ENCODE results near the gene OR51B4. TPM values are rescaled to one million over a fixed set of nuclear protein-coding genes. Genes with fewer than 3 reads are reported as not detected.
"Not testable (repeated sequence)": the region's sequence is repeated elsewhere in the genome, so short reads cannot be mapped to it uniquely, and the experiment has no call there.

OR51B4 gene
- total RNA-seq, 4 donors from 2014 or later = not detected

GRCh38 chr11:5253440-5253839, 48.3 kb downstream of the OR51B4 start:
- H3K27ac ChIP-seq (replicated peaks in 1 of 4); H3K27me3 ChIP-seq; H3K9me3 ChIP-seq; intact Hi-C loops (cut with DNase I); DNase-seq (ENCODE audit: extremely low spot score); H3K36me3 ChIP-seq; H3K4me3 ChIP-seq; H3K4me1 ChIP-seq: not testable (repeated sequence)
- WGBS = 58% methylated on average over 5 of the region's 5 CpGs

DNA sequence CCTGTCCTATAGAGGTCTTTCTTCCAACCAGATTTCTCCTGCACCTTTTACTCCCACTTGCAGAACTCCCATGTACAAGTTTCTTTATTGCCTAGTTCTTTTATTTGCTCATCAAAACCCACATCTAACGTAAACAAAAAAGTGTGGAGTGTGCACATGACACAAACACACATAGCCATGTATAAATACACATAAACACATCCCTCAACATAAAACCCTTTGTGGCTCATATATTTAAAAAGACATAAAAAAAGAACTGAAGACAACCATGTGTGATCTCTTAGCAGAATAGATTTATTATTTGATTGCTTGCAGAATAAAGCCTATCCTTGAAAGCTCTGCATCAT, 48.9 kb downstream of the OR51B4 start:
- Histone ChIP-seq H3K27me3 (no peaks in the 10 kb centered on the region), H3K27ac (replicated peaks in 1 of 4) (no peak overlapping the region), H3K4me1 (no peaks in the 10 kb centered on the region), H3K36me3 (no peaks in the 10 kb centered on the region), H3K4me3 (no peak overlapping the region), H3K9me3 (no peaks in the 10 kb centered on the region)
- DNase-seq (ENCODE audit: extremely low spot score) = no peak
- TF ChIP-seq POLR2A (IDR thresholded peaks at IDR 0.05; ENCODE audit: low read depth) (no peak), EP300 (IDR thresholded peaks at IDR 0.05) (no peak), POLR2AphosphoS5 (IDR thresholded peaks at IDR 0.05) (no peak)
- TF ChIP-seq, protein P1, sequence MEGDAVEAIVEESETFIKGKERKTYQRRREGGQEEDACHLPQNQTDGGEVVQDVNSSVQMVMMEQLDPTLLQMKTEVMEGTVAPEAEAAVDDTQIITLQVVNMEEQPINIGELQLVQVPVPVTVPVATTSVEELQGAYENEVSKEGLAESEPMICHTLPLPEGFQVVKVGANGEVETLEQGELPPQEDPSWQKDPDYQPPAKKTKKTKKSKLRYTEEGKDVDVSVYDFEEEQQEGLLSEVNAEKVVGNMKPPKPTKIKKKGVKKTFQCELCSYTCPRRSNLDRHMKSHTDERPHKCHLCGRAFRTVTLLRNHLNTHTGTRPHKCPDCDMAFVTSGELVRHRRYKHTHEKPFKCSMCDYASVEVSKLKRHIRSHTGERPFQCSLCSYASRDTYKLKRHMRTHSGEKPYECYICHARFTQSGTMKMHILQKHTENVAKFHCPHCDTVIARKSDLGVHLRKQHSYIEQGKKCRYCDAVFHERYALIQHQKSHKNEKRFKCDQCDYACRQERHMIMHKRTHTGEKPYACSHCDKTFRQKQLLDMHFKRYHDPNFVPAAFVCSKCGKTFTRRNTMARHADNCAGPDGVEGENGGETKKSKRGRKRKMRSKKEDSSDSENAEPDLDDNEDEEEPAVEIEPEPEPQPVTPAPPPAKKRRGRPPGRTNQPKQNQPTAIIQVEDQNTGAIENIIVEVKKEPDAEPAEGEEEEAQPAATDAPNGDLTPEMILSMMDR (IDR thresholded peaks at IDR 0.05) = no peak
- intact Hi-C loops (cut with DNase I) = no loop called here
- 73% methylated on average over 1 of the region's 1 CpG for WGBS

- no peak overlapping the region for H3K27ac ChIP-seq (replicated peaks in 1 of 4)
- 68% methylated on average over 9 of the region's 9 CpGs for WGBS
- H3K36me3 ChIP-seq = no peaks in the 10 kb centered on the region
- intact Hi-C loops (cut with DNase I) = no loop called here
- no peaks in the 10 kb centered on the region for H3K9me3 ChIP-seq
- DNase-seq (ENCODE audit: extremely low spot score) = no peak
- H3K4me1 ChIP-seq = no peaks in the 10 kb centered on the region
- no peaks in the 10 kb centered on the region for H3K27me3 ChIP-seq
- TF ChIP-seq POLR2A (IDR thresholded peaks at IDR 0.05; ENCODE audit: low read depth) = no peak
- no peak for TF ChIP-seq EP300 (IDR thresholded peaks at IDR 0.05)
- TF ChIP-seq POLR2AphosphoS5 (IDR thresholded peaks at IDR 0.05) = no peak
- TF ChIP-seq, protein P1 (IDR thresholded peaks at IDR 0.05) = no peak
- H3K4me3 ChIP-seq = no peak overlapping the region
These were observed 49.4 kb downstream of the OR51B4 start for GRCh38 chr11:5252192-5252918.

DNA sequence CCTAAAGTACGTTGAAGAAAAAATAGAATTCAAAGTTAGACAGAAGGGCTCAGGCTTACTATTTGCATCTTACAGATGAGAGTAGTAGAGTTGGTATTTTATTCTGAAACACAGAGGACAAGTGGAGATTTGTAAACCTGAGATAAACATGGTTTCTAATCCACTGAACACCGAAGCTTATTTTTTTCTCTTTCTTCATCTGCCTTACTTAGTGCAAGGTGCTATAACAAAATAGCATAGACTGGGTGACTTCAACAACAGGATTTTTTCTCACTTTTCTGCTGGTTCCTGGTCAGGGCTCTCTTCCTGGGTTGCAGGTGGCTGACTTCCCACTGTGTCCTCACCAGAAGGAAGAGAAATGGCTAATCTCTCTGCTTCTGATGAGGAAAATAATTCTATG, 50.0 kb downstream of the OR51B4 start:
- Histone ChIP-seq H3K9me3 (no peaks in the 10 kb centered on the region), H3K27ac (replicated peaks in 1 of 4) (no peak overlapping the region), H3K4me1 (no peaks in the 10 kb centered on the region), H3K27me3 (no peaks in the 10 kb centered on the region), H3K4me3 (no peak overlapping the region), H3K36me3 (no peaks in the 10 kb centered on the region)
- intact Hi-C loops (cut with DNase I) = no loop called here
- TF ChIP-seq, protein P1 (IDR thresholded peaks at IDR 0.05) = no peak
- no peak for TF ChIP-seq EP300 (IDR thresholded peaks at IDR 0.05)
- TF ChIP-seq POLR2A (IDR thresholded peaks at IDR 0.05; ENCODE audit: low read depth) = no peak
- no peak for TF ChIP-seq POLR2AphosphoS5 (IDR thresholded peaks at IDR 0.05)
- no peak for DNase-seq (ENCODE audit: extremely low spot score)
- WGBS = 15% methylated on average over 2 of the region's 2 CpGs

Other genes starting within 250 kb of the OR51B4 start
- not detected for gene OR52E2, start 242.3 kb downstream of the OR51B4 start, total RNA-seq
- not detected for gene OR52E1, start 232.4 kb downstream of the OR51B4 start, total RNA-seq
- not detected for gene OR52A5, start 163.6 kb downstream of the OR51B4 start, total RNA-seq
- not detected for gene OR52A1, start 147.2 kb downstream of the OR51B4 start, total RNA-seq
- gene OR51V1, start 101.3 kb downstream of the OR51B4 start, total RNA-seq = not detected
- 1,000 to 10,000 TPM in 1 of 4 donors, 100 to 1,000 TPM in 1, 10 to 100 TPM in 1, 1 to 10 TPM in 1; 6.6 to 2,785 (median 163) TPM for gene HBB, start 74.9 kb downstream of the OR51B4 start, total RNA-seq
- 1 to 10 TPM in 1 of 4 donors, not detected in 3; 4.3 TPM for gene HBD, start 67.5 kb downstream of the OR51B4 start, total RNA-seq
- gene HBG1, start 52.1 kb downstream of the OR51B4 start, total RNA-seq = not detected
- gene HBG2, start 47.2 kb downstream of the OR51B4 start, total RNA-seq = not detected
- gene HBE1, start 32.0 kb downstream of the OR51B4 start, total RNA-seq = not detected
- not detected for gene OR51B2, start 22.4 kb upstream of the OR51B4 start, total RNA-seq
- gene OR51B5, start 41.6 kb upstream of the OR51B4 start, total RNA-seq = not detected
- not detected for gene OR51B6, start 49.6 kb upstream of the OR51B4 start, total RNA-seq
- not detected for gene OR51M1, start 81.9 kb upstream of the OR51B4 start, total RNA-seq
- not detected for gene OR51Q1, start 120.2 kb upstream of the OR51B4 start, total RNA-seq
- not detected for gene OR51I1, start 139.6 kb upstream of the OR51B4 start, total RNA-seq
- gene OR51I2, start 147.4 kb upstream of the OR51B4 start, total RNA-seq = not detected
- not detected for gene OR52D1, start 186.7 kb upstream of the OR51B4 start, total RNA-seq
- under 1 TPM in 1 of 4 donors, not detected in 3; 0.13 TPM for gene UBQLN3, start 208.0 kb upstream of the OR51B4 start, total RNA-seq
- under 1 TPM in 3 of 4 donors, not detected in 1; 0.19 to 0.46 (median 0.42) TPM for gene UBQLNL, start 214.8 kb upstream of the OR51B4 start, total RNA-seq
- not detected for gene OR52H1, start 246.6 kb upstream of the OR51B4 start, total RNA-seq